ENCODE results near the gene TOM1L2. TPM values are rescaled to one million over a fixed set of nuclear protein-coding genes. Genes with fewer than 3 reads are reported as not detected.
A peak's percentile ranks its signal among the peaks of the same experiment; 100 is the strongest.

The TOM1L2 gene
- total RNA-seq, 3 donors from 2014 or later: 32.3 to 39.1 (median 36.4) TPM

GRCh38 chr17:17933775-17934174 lies 38.4 kb downstream of the TOM1L2 start:
- Histone ChIP-seq H3K4me3 (no peak overlapping the region), H3K27me3 (no peaks in the 10 kb centered on the region), H3K36me3 (no peaks in the 10 kb centered on the region), H3K9me3 (no peaks in the 10 kb centered on the region), H3K4me1 (peaks cover 0 to 5% of the 10 kb centered on the region in 2 donors), H3K27ac (no peak overlapping the region)
- intact Hi-C loops (cut with DNase I; ENCODE audit: low total_unique reads): no loop called here
- no peak for TF ChIP-seq CTCF (IDR thresholded peaks at IDR 0.05)
- no peak for TF ChIP-seq POLR2A (IDR thresholded peaks at IDR 0.05)
- no peak for TF ChIP-seq POLR2AphosphoS5 (IDR thresholded peaks at IDR 0.05)
- DNase-seq (ENCODE audit: low spot score in 2 of 2): no peak

- H3K27me3 ChIP-seq: no peaks in the 10 kb centered on the region
- H3K36me3 ChIP-seq: no peaks in the 10 kb centered on the region
- H3K9me3 ChIP-seq: no peaks in the 10 kb centered on the region
- intact Hi-C loops (cut with DNase I; ENCODE audit: low total_unique reads): no loop called here
- no peak overlapping the region for H3K4me3 ChIP-seq
- no peak for TF ChIP-seq POLR2A (IDR thresholded peaks at IDR 0.05)
- no peak for TF ChIP-seq POLR2AphosphoS5 (IDR thresholded peaks at IDR 0.05)
- TF ChIP-seq CTCF (IDR thresholded peaks at IDR 0.05): no peak
- no peak for DNase-seq (ENCODE audit: low spot score in 2 of 2)
- peaks cover 0 to 4% of the 10 kb centered on the region in 2 donors for H3K4me1 ChIP-seq
- no peak overlapping the region for H3K27ac ChIP-seq
These were observed 41.0 kb downstream of the TOM1L2 start for GRCh38 chr17:17931159-17931558.

- no peak for TF ChIP-seq POLR2AphosphoS5 (IDR thresholded peaks at IDR 0.05)
- no peak for TF ChIP-seq POLR2A (IDR thresholded peaks at IDR 0.05)
- TF ChIP-seq CTCF (IDR thresholded peaks at IDR 0.05): no peak
- H3K36me3 ChIP-seq: no peaks in the 10 kb centered on the region
- no peak overlapping the region for H3K27ac ChIP-seq
- intact Hi-C loops (cut with DNase I; ENCODE audit: low total_unique reads): no loop called here
- DNase-seq (ENCODE audit: low spot score in 2 of 2): no peak
- no peak overlapping the region for H3K4me3 ChIP-seq
- no peaks in the 10 kb centered on the region for H3K27me3 ChIP-seq
- no peaks in the 10 kb centered on the region for H3K9me3 ChIP-seq
- peaks cover 0 to 4% of the 10 kb centered on the region in 2 donors for H3K4me1 ChIP-seq
These were observed 41.5 kb downstream of the TOM1L2 start for GRCh38 chr17:17930674-17931073.

GRCh38 chr17:17929655-17930380 lies 42.4 kb downstream of the TOM1L2 start:
- no peak for TF ChIP-seq POLR2AphosphoS5 (IDR thresholded peaks at IDR 0.05)
- TF ChIP-seq POLR2A (IDR thresholded peaks at IDR 0.05): no peak
- TF ChIP-seq CTCF (IDR thresholded peaks at IDR 0.05): no peak
- no peaks in the 10 kb centered on the region for H3K27me3 ChIP-seq
- no peak overlapping the region for H3K4me3 ChIP-seq
- peak overlapping the region; percentile 46 to 57 for H3K27ac ChIP-seq
- no peaks in the 10 kb centered on the region for H3K9me3 ChIP-seq
- peaks cover 0 to 4% of the 10 kb centered on the region in 2 donors for H3K4me1 ChIP-seq
- intact Hi-C loops (cut with DNase I; ENCODE audit: low total_unique reads): no loop called here
- DNase-seq (ENCODE audit: low spot score in 2 of 2): no peak
- no peaks in the 10 kb centered on the region for H3K36me3 ChIP-seq

- H3K27me3 ChIP-seq: no peaks in the 10 kb centered on the region
- H3K36me3 ChIP-seq: no peaks in the 10 kb centered on the region
- no peak for TF ChIP-seq CTCF (IDR thresholded peaks at IDR 0.05)
- TF ChIP-seq POLR2AphosphoS5 (IDR thresholded peaks at IDR 0.05): no peak
- TF ChIP-seq POLR2A (IDR thresholded peaks at IDR 0.05): no peak
- peaks cover 0 to 4% of the 10 kb centered on the region in 2 donors for H3K4me1 ChIP-seq
- intact Hi-C loops (cut with DNase I; ENCODE audit: low total_unique reads): no loop called here
- no peak overlapping the region for H3K4me3 ChIP-seq
- no peaks in the 10 kb centered on the region for H3K9me3 ChIP-seq
- DNase-seq (ENCODE audit: low spot score in 2 of 2): no peak
- H3K27ac ChIP-seq: peak overlapping the region; percentile 23 to 57
These were observed 43.6 kb downstream of the TOM1L2 start for GRCh38 chr17:17928398-17929287.

Measured in breast epithelium (tissue), 4 donors.